HEK293 (cell line): ENCODE data around the gene CACNA1C.

ENCODE experiments used
- CTCF ChIA-PET: fragments of 350-600 bp; formaldehyde crosslinking; extraction: SDS; loops from one replicate; lab custom pipeline; 2021; ENCODE audit warnings: antibody characterized with exemption; lab: Yijun Ruan, JAX
- POLR2A ChIA-PET: fragments of 300-600 bp; formaldehyde crosslinking; extraction: SDS; loops from one replicate; lab custom pipeline; 2020; ENCODE audit warnings: antibody characterized with exemption, inconsistent platforms; lab: Yijun Ruan, JAX
- H3K27ac ChIP-seq: fragments of 200-500 bp; sonication (Bioruptor generic); 2 replicates; pipeline ENCODE4 v1.5.1; 2014; ENCODE audit warnings: low read depth, low read length, control low read depth, inconsistent platforms; ENCODE audit errors: extremely low read depth
- H3K36me3 ChIP-seq, 2 experiments: fragments of 200-500 bp in 1 of 2; sonication (Bioruptor generic) in 1 of 2; 1 replicate in 1 of 2; 2 replicates in 1 of 2; pipeline ENCODE4 v1.5.1; 2014 to 2017; ENCODE audit warnings: inconsistent platforms in 2 of 2, low read length in 2 of 2; ENCODE audit not compliant: control insufficient read depth in 2 of 2, insufficient read depth in 1 of 2
- H3K4me1 ChIP-seq: fragments of 200-500 bp; sonication (Bioruptor generic); 2 replicates; pipeline ENCODE4 v1.5.1; 2014; ENCODE audit warnings: mild to moderate bottlenecking, low read length, inconsistent platforms; ENCODE audit not compliant: control insufficient read depth, insufficient read depth
- H3K4me3 ChIP-seq: 2 replicates; pipeline ENCODE4 v1.5.1; 2011; ENCODE audit warnings: low read depth, mild to moderate bottlenecking, control low read depth, low read length, moderate library complexity
- H3K9me3 ChIP-seq: fragments of 200-500 bp; sonication (Bioruptor generic); 2 replicates; pipeline ENCODE4 v1.5.1; 2014; ENCODE audit warnings: low read depth, low read length, inconsistent platforms; ENCODE audit not compliant: control insufficient read depth, insufficient read depth
- FEZF1 ChIP-seq: fragments of 450-650 bp; formaldehyde crosslinking; IDR thresholded peaks from 2 replicates; pipeline ENCODE4 v1.5.1; 2016; ENCODE audit warnings: missing biosample characterization, missing genetic modification characterization
- HIC1 ChIP-seq: fragments of 450-650 bp; formaldehyde crosslinking; IDR thresholded peaks from 2 replicates; pipeline ENCODE4 v1.5.1; 2016; ENCODE audit warnings: missing biosample characterization, missing genetic modification characterization
- KLF1 ChIP-seq: fragments of 450-650 bp; formaldehyde crosslinking; IDR thresholded peaks from 2 replicates; pipeline ENCODE4 v1.5.1; 2016; ENCODE audit warnings: missing biosample characterization, missing genetic modification characterization
- MEIS1 ChIP-seq: sonication (generic); formaldehyde crosslinking; IDR thresholded peaks from 2 replicates; pipeline ENCODE4 v1.8.1; 2022; ENCODE audit warnings: missing genetic modification reagents, mild to moderate bottlenecking, borderline replicate concordance
- OSR2 ChIP-seq: fragments of 450-650 bp; formaldehyde crosslinking; IDR thresholded peaks from 2 replicates; pipeline ENCODE4 v1.5.1; 2016; ENCODE audit warnings: missing biosample characterization, missing genetic modification characterization
- REPIN1 ChIP-seq: fragments of 450-650 bp; formaldehyde crosslinking; IDR thresholded peaks from 2 replicates; pipeline ENCODE4 v1.5.1; 2017; ENCODE audit warnings: missing biosample characterization, missing genetic modification characterization, low read depth
- SP2 ChIP-seq: fragments of 450-650 bp; formaldehyde crosslinking; IDR thresholded peaks from 2 replicates; pipeline ENCODE4 v1.5.1; 2016; ENCODE audit warnings: missing biosample characterization, missing genetic modification characterization
- TCF7L2 ChIP-seq: IDR thresholded peaks from 2 replicates; pipeline ENCODE4 v1.6.1; 2011; ENCODE audit warnings: low read depth, mild to moderate bottlenecking, inconsistent platforms, low read length, moderate library complexity, borderline replicate concordance
- ZBTB17 ChIP-seq: fragments of 450-650 bp; formaldehyde crosslinking; IDR thresholded peaks from 2 replicates; pipeline ENCODE4 v1.5.1; 2016; ENCODE audit warnings: missing biosample characterization, missing genetic modification characterization
- ZBTB8A ChIP-seq: fragments of 450-650 bp; formaldehyde crosslinking; IDR thresholded peaks from 2 replicates; pipeline ENCODE4 v1.5.1; 2016; ENCODE audit warnings: missing biosample characterization, missing genetic modification characterization
- ZIC2 ChIP-seq: fragments of 450-650 bp; formaldehyde crosslinking; IDR thresholded peaks from 2 replicates; pipeline ENCODE4 v1.5.1; 2016; ENCODE audit warnings: missing biosample characterization, missing genetic modification characterization
- ZNF184 ChIP-seq: fragments of 450-650 bp; IDR thresholded peaks from 2 replicates; pipeline ENCODE4 v1.5.1; 2018; ENCODE audit warnings: missing biosample characterization, mild to moderate bottlenecking, missing genetic modification characterization
- ZNF2 ChIP-seq: fragments of 450-650 bp; formaldehyde crosslinking; IDR thresholded peaks from 2 replicates; pipeline ENCODE4 v1.5.1; 2016; ENCODE audit warnings: missing biosample characterization, missing genetic modification characterization
- ZNF214 ChIP-seq: fragments of 450-650 bp; formaldehyde crosslinking; IDR thresholded peaks from 2 replicates; pipeline ENCODE4 v1.5.1; 2017; ENCODE audit warnings: missing biosample characterization, mild to moderate bottlenecking, missing genetic modification characterization, borderline replicate concordance
- ZNF274 ChIP-seq, 2 experiments: fragments of 200-500 bp in 1 of 2; fragments of 450-650 bp in 1 of 2; sonication (Bioruptor generic) in 1 of 2; formaldehyde crosslinking in 1 of 2; IDR thresholded peaks; 2 replicates each; pipeline versions ENCODE4 v1.5.1 to v1.6.1; 2014 to 2016; ENCODE audit warnings: borderline replicate concordance in 1 of 2, inconsistent platforms in 1 of 2, low read length in 1 of 2, missing biosample characterization in 1 of 2, missing genetic modification characterization in 1 of 2
- ZNF341 ChIP-seq: fragments of 450-650 bp; formaldehyde crosslinking; IDR thresholded peaks from 2 replicates; pipeline ENCODE4; 2016; ENCODE audit warnings: low read depth, missing biosample characterization, missing genetic modification characterization
- ZNF596 ChIP-seq: fragments of 450-650 bp; IDR thresholded peaks from 2 replicates; pipeline ENCODE4 v1.5.0; 2018; ENCODE audit warnings: missing biosample characterization, mild to moderate bottlenecking, missing genetic modification characterization, moderate library complexity
- ZNF660 ChIP-seq: fragments of 450-650 bp; IDR thresholded peaks from 2 replicates; pipeline ENCODE4 v1.5.1; 2018; ENCODE audit warnings: missing biosample characterization, mild to moderate bottlenecking, missing genetic modification characterization
- ZNF776 ChIP-seq: fragments of 450-650 bp; formaldehyde crosslinking; IDR thresholded peaks from 2 replicates; pipeline ENCODE4 v1.5.0; 2017; ENCODE audit warnings: missing biosample characterization, missing genetic modification characterization, borderline replicate concordance
- ZNF837 ChIP-seq: fragments of 450-650 bp; formaldehyde crosslinking; IDR thresholded peaks from 2 replicates; pipeline ENCODE4 v1.5.1; 2016; ENCODE audit warnings: missing biosample characterization, missing genetic modification characterization
- TF ChIP-seq, protein P1 (sequence below): fragments of 450-650 bp; formaldehyde crosslinking; IDR thresholded peaks from 2 replicates; pipeline ENCODE4 v1.5.1; 2017; ENCODE audit warnings: missing biosample characterization, missing genetic modification characterization
- TF ChIP-seq, protein P2 (sequence below): fragments of 450-650 bp; IDR thresholded peaks from 2 replicates; pipeline ENCODE4 v1.5.1; 2018; ENCODE audit warnings: missing biosample characterization, mild to moderate bottlenecking, missing genetic modification characterization

CACNA1C gene

GRCh38 chr12:2119266-2119665, 66.5 kb downstream of the CACNA1C start:
- Histone ChIP-seq H3K36me3 (no peaks in the 10 kb centered on the region), H3K4me1 (no peaks in the 10 kb centered on the region), H3K4me3 (no peak overlapping the region), H3K27ac (no peak overlapping the region), H3K9me3 (no peaks in the 10 kb centered on the region)
- POLR2A ChIA-PET = no interaction called here
- CTCF ChIA-PET = no interaction called here
- TF ChIP-seq ZNF341 = no peak
- no peak for TF ChIP-seq ZNF214 (tag by site-specific recombination)

DNA sequence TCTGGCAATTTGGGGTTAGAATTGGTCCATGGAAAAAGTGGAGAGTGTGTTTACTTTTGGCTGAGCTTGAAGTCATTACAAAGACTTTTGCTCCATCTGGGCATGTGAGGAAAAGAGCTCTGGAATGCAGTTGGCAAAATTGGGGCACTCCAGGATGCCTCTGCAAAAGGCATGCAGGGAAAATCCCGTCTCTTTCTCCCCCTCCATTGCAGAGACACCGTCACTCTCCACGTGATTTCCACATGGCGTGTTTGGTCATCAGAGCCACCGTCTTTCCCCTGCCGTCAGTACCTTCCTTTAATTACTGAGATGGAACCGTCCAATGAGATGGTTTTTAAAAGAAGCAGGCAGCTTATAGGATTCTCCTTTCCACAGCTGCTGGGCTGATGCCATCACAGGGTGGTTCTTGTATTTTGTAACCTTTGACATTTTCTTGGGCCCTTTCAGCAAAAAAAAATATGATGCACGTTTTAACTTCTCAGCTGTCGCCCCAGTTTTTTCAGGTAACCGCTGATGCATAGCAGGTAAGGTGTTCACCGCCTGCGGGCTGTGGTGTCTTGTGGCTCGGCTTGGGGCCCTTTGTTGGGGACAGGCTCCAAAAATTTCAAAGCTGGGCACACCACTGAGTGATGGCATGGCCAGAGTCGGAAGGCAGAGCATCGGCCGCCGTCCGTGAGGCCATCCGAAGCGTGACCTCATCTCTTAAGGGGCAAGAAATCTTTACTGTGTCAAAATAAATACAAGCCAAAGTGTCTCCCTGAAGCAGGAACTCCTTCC, 68.4 kb downstream of the CACNA1C start:
- H3K4me1 ChIP-seq = no peaks in the 10 kb centered on the region
- no peaks in the 10 kb centered on the region for H3K9me3 ChIP-seq
- H3K4me3 ChIP-seq = no peak overlapping the region
- ChIA-PET POLR2A (no interaction called here), CTCF (no interaction called here)
- no peaks in the 10 kb centered on the region for H3K36me3 ChIP-seq
- H3K27ac ChIP-seq = no peak overlapping the region
- no peak for TF ChIP-seq ZNF660 (tag by site-specific recombination)
- TF ChIP-seq ZNF837 = no peak

DNA sequence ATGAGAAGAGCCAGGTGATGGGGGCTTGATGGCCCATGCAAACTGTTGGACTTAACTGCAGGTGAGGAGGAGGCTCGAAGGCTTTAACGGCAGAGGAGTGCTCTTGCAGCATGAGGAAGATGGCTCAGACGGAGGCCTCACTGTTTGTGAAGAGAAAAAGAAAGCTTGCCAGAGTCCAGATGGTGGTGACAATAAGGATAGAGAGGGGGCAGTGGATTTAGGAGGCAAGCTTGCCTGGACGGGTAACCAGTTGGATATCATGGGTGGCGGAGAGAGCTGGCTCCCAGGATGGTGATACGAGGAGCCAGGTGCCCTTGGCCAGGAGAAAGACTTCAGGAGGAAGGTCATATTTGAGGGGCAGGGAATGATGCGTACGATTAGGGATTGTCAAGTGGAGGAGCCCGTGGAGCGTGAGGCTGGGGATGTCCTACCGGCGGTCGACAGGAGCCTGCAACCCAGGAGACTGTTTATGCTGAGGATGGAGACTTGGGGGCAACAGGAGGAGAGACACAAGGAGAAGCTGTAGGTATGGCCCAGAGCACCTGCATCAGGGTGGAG, 71.8 kb downstream of the CACNA1C start:
- Histone ChIP-seq H3K4me3 (no peak overlapping the region), H3K4me1 (no peaks in the 10 kb centered on the region), H3K27ac (no peak overlapping the region), H3K9me3 (no peaks in the 10 kb centered on the region), H3K36me3 (no peaks in the 10 kb centered on the region)
- TF ChIP-seq SP2 (tag by site-specific recombination) (no peak), ZNF274 (IDR thresholded peaks at IDR 0.05; ENCODE audit: low read length) (no peak), ZNF274 (tag by site-specific recombination; IDR thresholded peaks at IDR 0.05; ENCODE audit: borderline replicate concordance) (no peak), ZBTB17 (no peak), ZIC2 (tag by site-specific recombination) (no peak), MEIS1 (CRISPR knock-in tag) (no peak), ZNF837 (no peak), ZNF184 (tag by site-specific recombination) (no peak), ZNF2 (tag by site-specific recombination) (no peak), FEZF1 (no peak), TCF7L2 (no peak), REPIN1 (no peak), ZNF776 (tag by site-specific recombination) (no peak), ZBTB8A (tag by site-specific recombination) (no peak), ZNF596 (tag by site-specific recombination) (no peak), HIC1 (no peak), KLF1 (tag by site-specific recombination) (no peak), OSR2 (tag by site-specific recombination) (no peak)
- TF ChIP-seq, protein P1, sequence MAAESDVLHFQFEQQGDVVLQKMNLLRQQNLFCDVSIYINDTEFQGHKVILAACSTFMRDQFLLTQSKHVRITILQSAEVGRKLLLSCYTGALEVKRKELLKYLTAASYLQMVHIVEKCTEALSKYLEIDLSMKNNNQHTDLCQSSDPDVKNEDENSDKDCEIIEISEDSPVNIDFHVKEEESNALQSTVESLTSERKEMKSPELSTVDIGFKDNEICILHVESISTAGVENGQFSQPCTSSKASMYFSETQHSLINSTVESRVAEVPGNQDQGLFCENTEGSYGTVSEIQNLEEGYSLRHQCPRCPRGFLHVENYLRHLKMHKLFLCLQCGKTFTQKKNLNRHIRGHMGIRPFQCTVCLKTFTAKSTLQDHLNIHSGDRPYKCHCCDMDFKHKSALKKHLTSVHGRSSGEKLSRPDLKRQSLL (tag by site-specific recombination) = no peak
- TF ChIP-seq, protein P2, sequence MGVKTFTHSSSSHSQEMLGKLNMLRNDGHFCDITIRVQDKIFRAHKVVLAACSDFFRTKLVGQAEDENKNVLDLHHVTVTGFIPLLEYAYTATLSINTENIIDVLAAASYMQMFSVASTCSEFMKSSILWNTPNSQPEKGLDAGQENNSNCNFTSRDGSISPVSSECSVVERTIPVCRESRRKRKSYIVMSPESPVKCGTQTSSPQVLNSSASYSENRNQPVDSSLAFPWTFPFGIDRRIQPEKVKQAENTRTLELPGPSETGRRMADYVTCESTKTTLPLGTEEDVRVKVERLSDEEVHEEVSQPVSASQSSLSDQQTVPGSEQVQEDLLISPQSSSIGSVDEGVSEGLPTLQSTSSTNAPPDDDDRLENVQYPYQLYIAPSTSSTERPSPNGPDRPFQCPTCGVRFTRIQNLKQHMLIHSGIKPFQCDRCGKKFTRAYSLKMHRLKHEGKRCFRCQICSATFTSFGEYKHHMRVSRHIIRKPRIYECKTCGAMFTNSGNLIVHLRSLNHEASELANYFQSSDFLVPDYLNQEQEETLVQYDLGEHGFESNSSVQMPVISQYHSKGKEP (tag by site-specific recombination) = no peak
- ChIA-PET POLR2A (no interaction called here), CTCF (no interaction called here)
